Measurements from ENCODE around the gene PGRMC1.

DNA sequence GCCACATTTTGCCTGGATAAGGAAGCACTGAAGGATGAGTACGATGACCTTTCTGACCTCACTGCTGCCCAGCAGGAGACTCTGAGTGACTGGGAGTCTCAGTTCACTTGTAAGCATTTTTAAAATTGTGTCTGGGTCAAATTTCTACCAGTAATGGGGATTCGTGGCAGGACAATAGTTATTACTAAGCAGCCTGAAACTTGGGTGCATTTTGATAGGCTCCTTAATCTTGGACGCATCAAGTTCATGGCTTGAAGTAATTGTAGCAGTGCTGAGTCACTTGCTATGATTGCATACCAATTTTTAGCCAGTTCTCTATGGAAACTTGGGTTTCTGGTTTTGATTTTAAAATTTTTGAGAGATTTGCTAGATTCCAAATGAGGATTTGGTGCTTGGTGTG lies 4.3 kb downstream of the PGRMC1 start:
- TF ChIP-seq, protein P1, sequence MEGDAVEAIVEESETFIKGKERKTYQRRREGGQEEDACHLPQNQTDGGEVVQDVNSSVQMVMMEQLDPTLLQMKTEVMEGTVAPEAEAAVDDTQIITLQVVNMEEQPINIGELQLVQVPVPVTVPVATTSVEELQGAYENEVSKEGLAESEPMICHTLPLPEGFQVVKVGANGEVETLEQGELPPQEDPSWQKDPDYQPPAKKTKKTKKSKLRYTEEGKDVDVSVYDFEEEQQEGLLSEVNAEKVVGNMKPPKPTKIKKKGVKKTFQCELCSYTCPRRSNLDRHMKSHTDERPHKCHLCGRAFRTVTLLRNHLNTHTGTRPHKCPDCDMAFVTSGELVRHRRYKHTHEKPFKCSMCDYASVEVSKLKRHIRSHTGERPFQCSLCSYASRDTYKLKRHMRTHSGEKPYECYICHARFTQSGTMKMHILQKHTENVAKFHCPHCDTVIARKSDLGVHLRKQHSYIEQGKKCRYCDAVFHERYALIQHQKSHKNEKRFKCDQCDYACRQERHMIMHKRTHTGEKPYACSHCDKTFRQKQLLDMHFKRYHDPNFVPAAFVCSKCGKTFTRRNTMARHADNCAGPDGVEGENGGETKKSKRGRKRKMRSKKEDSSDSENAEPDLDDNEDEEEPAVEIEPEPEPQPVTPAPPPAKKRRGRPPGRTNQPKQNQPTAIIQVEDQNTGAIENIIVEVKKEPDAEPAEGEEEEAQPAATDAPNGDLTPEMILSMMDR (IDR thresholded peaks at IDR 0.05; ENCODE audit: low read depth, low read length), result no peak
- TF ChIP-seq POLR2A (IDR thresholded peaks at IDR 0.05; ENCODE audit: extremely low read depth, insufficient read length) (no peak), MYC (IDR thresholded peaks at IDR 0.05; ENCODE audit: low read depth, low read length) (no peak)
- TF ChIP-seq, protein P2, sequence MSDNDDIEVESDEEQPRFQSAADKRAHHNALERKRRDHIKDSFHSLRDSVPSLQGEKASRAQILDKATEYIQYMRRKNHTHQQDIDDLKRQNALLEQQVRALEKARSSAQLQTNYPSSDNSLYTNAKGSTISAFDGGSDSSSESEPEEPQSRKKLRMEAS (IDR thresholded peaks at IDR 0.05; ENCODE audit: low read depth, low read length), result no peak

All from NB4 (cell line).